B cell (primary cell): ENCODE measurements around the gene LDB3.
A peak's percentile ranks its signal among the peaks of the same experiment; 100 is the strongest.

Experiments
- CTCF ChIP-seq: fragments of 200-600 bp; IDR thresholded peaks from one replicate; pipeline ENCODE4 v1.8.0; 2022; ENCODE audit warnings: antibody characterized with exemption, mild to moderate bottlenecking
- EZH2 ChIP-seq: IDR thresholded peaks from 2 replicates; pipeline ENCODE4 v1.6.1; 2012; ENCODE audit warnings: borderline replicate concordance, low read depth, mild to moderate bottlenecking, moderate library complexity, low read length; ENCODE audit not compliant: insufficient read depth, poor library complexity, severe bottlenecking

GRCh38 chr10:86693721-86694369 is 25.5 kb downstream of the LDB3 start:
- TF ChIP-seq CTCF (peak; percentile 72), EZH2 (no peak)
